Measurements from ENCODE around the gene RSF1.

RSF1 gene

DNA sequence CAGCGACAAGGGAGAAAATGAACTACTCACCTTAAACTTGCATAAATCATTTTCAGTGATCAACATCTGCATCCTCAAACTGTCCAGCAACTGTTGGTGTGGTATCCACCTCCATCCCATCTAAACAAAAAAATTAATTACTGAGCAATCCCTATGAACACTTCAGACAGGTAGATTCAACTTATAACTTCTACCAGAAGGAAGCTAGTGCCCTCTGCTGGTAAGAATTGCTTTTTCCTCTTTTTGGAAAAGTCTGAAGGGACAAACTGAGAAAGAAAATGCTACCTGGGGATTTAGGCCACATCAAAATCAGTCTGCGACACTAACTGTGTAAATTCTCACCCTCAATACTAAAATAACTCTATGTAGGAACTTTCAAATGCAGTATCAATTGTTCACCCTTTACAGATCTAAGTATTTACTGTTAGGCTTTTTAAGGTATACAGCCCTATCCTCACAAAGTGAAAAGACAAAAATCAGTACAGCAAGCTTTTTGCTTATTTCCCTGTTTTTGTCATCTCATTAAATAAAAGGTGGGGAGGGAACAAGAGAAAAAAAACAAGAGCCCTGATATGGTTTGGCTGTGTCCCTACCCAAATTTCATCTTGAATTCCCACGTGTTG, 200.8 kb downstream of the RSF1 start:
- DNase-seq = peak; percentile 37
- Histone ChIP-seq H3K4me3 (ENCODE audit: low read depth, low read length) (no peak overlapping the region), H3K4me1 (no peaks in the 10 kb centered on the region; the same call in 1 of the 2 replicates), H3K9me3 (no peaks in the 10 kb centered on the region), H3K36me3 (peaks cover 85% of the 10 kb centered on the region), H3K27me3 (no peaks in the 10 kb centered on the region)
- TF ChIP-seq, protein P1, sequence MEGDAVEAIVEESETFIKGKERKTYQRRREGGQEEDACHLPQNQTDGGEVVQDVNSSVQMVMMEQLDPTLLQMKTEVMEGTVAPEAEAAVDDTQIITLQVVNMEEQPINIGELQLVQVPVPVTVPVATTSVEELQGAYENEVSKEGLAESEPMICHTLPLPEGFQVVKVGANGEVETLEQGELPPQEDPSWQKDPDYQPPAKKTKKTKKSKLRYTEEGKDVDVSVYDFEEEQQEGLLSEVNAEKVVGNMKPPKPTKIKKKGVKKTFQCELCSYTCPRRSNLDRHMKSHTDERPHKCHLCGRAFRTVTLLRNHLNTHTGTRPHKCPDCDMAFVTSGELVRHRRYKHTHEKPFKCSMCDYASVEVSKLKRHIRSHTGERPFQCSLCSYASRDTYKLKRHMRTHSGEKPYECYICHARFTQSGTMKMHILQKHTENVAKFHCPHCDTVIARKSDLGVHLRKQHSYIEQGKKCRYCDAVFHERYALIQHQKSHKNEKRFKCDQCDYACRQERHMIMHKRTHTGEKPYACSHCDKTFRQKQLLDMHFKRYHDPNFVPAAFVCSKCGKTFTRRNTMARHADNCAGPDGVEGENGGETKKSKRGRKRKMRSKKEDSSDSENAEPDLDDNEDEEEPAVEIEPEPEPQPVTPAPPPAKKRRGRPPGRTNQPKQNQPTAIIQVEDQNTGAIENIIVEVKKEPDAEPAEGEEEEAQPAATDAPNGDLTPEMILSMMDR (IDR thresholded peaks at IDR 0.05; ENCODE audit: low read depth, low read length) = peak; percentile 83

DNA sequence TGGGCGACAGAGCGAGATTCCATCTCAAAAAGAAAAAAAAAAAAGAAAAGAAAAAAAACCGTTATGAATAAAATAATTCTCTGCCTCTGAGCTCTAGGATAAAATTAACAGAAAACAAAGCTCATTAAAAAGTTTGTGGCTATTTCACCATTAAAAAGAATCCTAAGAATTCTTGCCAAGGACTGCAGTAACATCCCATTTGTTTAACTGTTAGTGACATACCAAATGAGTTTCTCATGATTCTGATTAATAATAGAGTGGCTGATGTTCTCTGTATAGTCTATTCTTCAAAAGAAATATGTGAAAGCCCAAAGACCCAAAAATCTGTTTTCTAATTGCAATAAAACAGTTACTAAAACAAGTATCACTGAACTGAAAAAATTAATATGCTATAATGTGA, 202.6 kb downstream of the RSF1 start:
- peaks cover 73% of the 10 kb centered on the region for H3K36me3 ChIP-seq
- H3K9me3 ChIP-seq = no peaks in the 10 kb centered on the region
- no peak for DNase-seq
- no peak overlapping the region for H3K4me3 ChIP-seq (ENCODE audit: low read depth, low read length)
- H3K27me3 ChIP-seq = no peaks in the 10 kb centered on the region
- no peaks in the 10 kb centered on the region; the same call in 1 of the 2 replicates for H3K4me1 ChIP-seq
- TF ChIP-seq, protein P1 (IDR thresholded peaks at IDR 0.05; ENCODE audit: low read depth, low read length) = no peak

DNA sequence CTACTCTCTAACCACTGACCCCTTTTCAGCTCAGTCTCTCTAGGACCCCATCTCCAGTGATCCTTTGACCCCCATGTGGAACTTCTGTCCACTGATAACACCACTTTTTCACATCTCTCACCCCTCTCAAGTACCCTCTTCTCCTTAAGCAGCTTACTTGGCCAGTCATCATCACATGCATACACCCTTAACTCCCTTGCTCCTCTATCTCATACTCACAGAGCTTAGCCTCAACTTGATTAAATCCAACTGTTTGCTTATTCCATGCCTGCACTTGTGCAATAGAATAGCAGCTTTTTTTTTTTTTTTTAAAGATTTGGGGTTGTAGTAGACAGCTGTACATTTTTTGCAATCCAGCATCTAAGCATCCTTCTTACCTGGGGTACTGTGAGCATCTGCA, 208.6 kb downstream of the RSF1 start:
- H3K9me3 ChIP-seq = no peaks in the 10 kb centered on the region
- no peak for DNase-seq
- H3K36me3 ChIP-seq = peaks cover 39% of the 10 kb centered on the region

More for the DNA sequence above, 208.6 kb downstream of the RSF1 start:
- H3K27me3 ChIP-seq = no peaks in the 10 kb centered on the region
- H3K4me3 ChIP-seq (ENCODE audit: low read depth, low read length) = no peak overlapping the region
- H3K4me1 ChIP-seq = 0 out of 2 replicates have a peak, but pooled peaks cover 4% of the 10 kb centered on the region
- TF ChIP-seq, protein P1 (IDR thresholded peaks at IDR 0.05; ENCODE audit: low read depth, low read length) = no peak

Measured in BE2C (cell line).